Panc1 (cell line): ENCODE results near the gene ARFGAP1. TPM values are rescaled to one million over a fixed set of nuclear protein-coding genes. Genes with fewer than 3 reads are reported as not detected.

ENCODE experiments used
- ATAC-seq: fragments of 200-7000 bp; cut with Tn5 transposase; 2 replicates; pipeline ENCODE4 v1.9.1; 2020; ENCODE audit warnings: mild to moderate bottlenecking, moderate library complexity
- BruUV-seq: library from RNA; stranded (reverse); fragments of 400-500 nt; replicated peaks from 2 replicates; lab custom pipeline; 2021; lab: Mats Ljungman, UMichigan
- CTCF ChIA-PET: fragments of 300-600 bp; sonication (Branson Sonifier 250); formaldehyde crosslinking; loops from one replicate; lab custom pipeline; 2022; ENCODE audit warnings: antibody characterized with exemption; lab: Charles Lee
- POLR2A ChIA-PET: fragments of 300-600 bp; sonication (Branson Sonifier 250); formaldehyde crosslinking; loops from one replicate; lab custom pipeline; 2022; ENCODE audit warnings: antibody characterized with exemption; lab: Charles Lee
- DNase-seq: peaks from one replicate; pipeline ENCODE4 v3.0.0-alpha.2; 2010; ENCODE audit warnings: low read depth, low spot score
- H3K27ac ChIP-seq: 2 replicates; pipeline ENCODE4 v1.5.1; 2011; ENCODE audit warnings: mild to moderate bottlenecking, low read length, inconsistent platforms
- H3K27me3 ChIP-seq: fragments of 200-500 bp; sonication (Bioruptor generic); 2 replicates; pipeline ENCODE4 v1.6.0; 2014; ENCODE audit warnings: low read length, inconsistent platforms; ENCODE audit not compliant: control insufficient read depth, insufficient read depth
- H3K36me3 ChIP-seq: fragments of 200-500 bp; sonication (Bioruptor generic); 2 replicates; pipeline ENCODE4 v1.5.1; 2014; ENCODE audit warnings: inconsistent platforms, mild to moderate bottlenecking, low read length, moderate library complexity; ENCODE audit not compliant: control insufficient read depth, insufficient read depth
- H3K4me1 ChIP-seq: 2 replicates; pipeline ENCODE4 v1.5.1; 2011; ENCODE audit warnings: inconsistent platforms, mild to moderate bottlenecking, low read length, moderate library complexity; ENCODE audit not compliant: control insufficient read depth, insufficient read depth
- H3K4me3 ChIP-seq, 2 experiments: 2 replicates each; pipeline ENCODE4 v1.5.1; 2011 to 2012; ENCODE audit warnings: low read depth in 2 of 2, low read length in 2 of 2, mild to moderate bottlenecking in 2 of 2, inconsistent platforms in 1 of 2, moderate library complexity in 1 of 2
- H3K9me3 ChIP-seq: fragments of 200-500 bp; sonication (Bioruptor generic); 2 replicates; pipeline ENCODE4 v1.5.1; 2014; ENCODE audit warnings: low read depth, mild to moderate bottlenecking, inconsistent platforms, low read length, moderate library complexity; ENCODE audit not compliant: control insufficient read depth, insufficient read depth
- CTCF ChIP-seq: fragments of 450-650 bp; IDR thresholded peaks from 2 replicates; pipeline ENCODE4 v1.5.1; 2017; ENCODE audit warnings: mild to moderate bottlenecking
- POLR2AphosphoS5 ChIP-seq: IDR thresholded peaks from 2 replicates; pipeline ENCODE4 v1.6.1; 2012; ENCODE audit warnings: mild to moderate bottlenecking, low read depth, low read length, moderate library complexity
- REST ChIP-seq, 2 experiments: IDR thresholded peaks; 2 replicates each; pipeline ENCODE4 v1.6.1; 2011 to 2012; ENCODE audit warnings: low read depth in 2 of 2, control low read depth in 1 of 2, low read length in 1 of 2, mild to moderate bottlenecking in 1 of 2, moderate library complexity in 1 of 2; ENCODE audit not compliant: insufficient read depth in 1 of 2
- SIN3A ChIP-seq: IDR thresholded peaks from 2 replicates; pipeline ENCODE4 v1.6.1; 2012; ENCODE audit warnings: low read depth, mild to moderate bottlenecking, low read length, moderate library complexity, borderline replicate concordance; ENCODE audit not compliant: insufficient read depth
- TCF7L2 ChIP-seq: IDR thresholded peaks from 2 replicates; pipeline ENCODE4 v1.6.1; 2011; ENCODE audit warnings: mild to moderate bottlenecking, low read depth, low read length, inconsistent platforms
- in situ Hi-C: cut with HindIII; loops from 2 replicates; pipeline ENCODE4 v1.10.0; 2016; ENCODE audit warnings: low sequenced_read_pairs, low pct_unique_long_range_greater_than_20kb
- intact Hi-C: fragments of 100-400 bp; cut with micrococcal nuclease; formaldehyde crosslinking; loops from one replicate; pipeline ENCODE4 v1.10.0; 2022; ENCODE audit not compliant: unreplicated experiment
- total RNA-seq: library from RNA; stranded (reverse); gene quantifications from one replicate; pipeline ENCODE4 v1.2.1, GENCODE V29; 2021; ENCODE audit not compliant: unreplicated experiment

Gene ARFGAP1
- total RNA-seq, 1 experiment from 2014 or later, result 110 TPM

- Histone ChIP-seq H3K4me3 (no peak overlapping the region), H3K4me1 (peaks cover 11% of the 10 kb centered on the region), H3K9me3 (no peaks in the 10 kb centered on the region), H3K27ac (no peak overlapping the region), H3K36me3 (no peaks in the 10 kb centered on the region; the same call in none of the 2 replicates), H3K27me3 (no peaks in the 10 kb centered on the region)
- DNase-seq (no peak), ATAC-seq (no peak)
- intact Hi-C loops (no loop called here), in situ Hi-C loops (loop anchor here (5.0 to 25.0 kb wide), 2 partner anchors 55 to 110 kb away; no protein-coding TSS in a partner anchor)
- TF ChIP-seq POLR2AphosphoS5, result no peak
- TF ChIP-seq CTCF, result no peak
- TF ChIP-seq SIN3A, result no peak
- TF ChIP-seq REST (IDR thresholded peaks at IDR 0.05; ENCODE audit: insufficient read depth in 1 of 2, low read depth in 2 of 2, low read length in 1 of 2), result no peak
- no peak for TF ChIP-seq TCF7L2
- ChIA-PET POLR2A (no interaction called here), CTCF (interaction anchor here (1.0 kb wide), 1 partner anchor 54 kb away, joined by 3 read pairs; no protein-coding TSS in a partner anchor)
- BruUV-seq, result no TSS peak
Measured at GRCh38 chr20:63277466-63278272, 5.1 kb downstream of the ARFGAP1 start.

GRCh38 chr20:63278661-63279060 is 6.0 kb downstream of the ARFGAP1 start:
- no peak for TF ChIP-seq POLR2AphosphoS5
- Histone ChIP-seq H3K4me3 (no peak overlapping the region), H3K27me3 (no peaks in the 10 kb centered on the region), H3K9me3 (no peaks in the 10 kb centered on the region), H3K36me3 (no peaks in the 10 kb centered on the region; the same call in none of the 2 replicates), H3K27ac (no peak overlapping the region), H3K4me1 (peaks cover 11% of the 10 kb centered on the region)
- BruUV-seq, result no TSS peak
- ATAC-seq, result no peak
- CTCF ChIA-PET, result no interaction called here
- intact Hi-C loops, result no loop called here
- POLR2A ChIA-PET, result no interaction called here
- in situ Hi-C loops, result loop anchor here (5.0 to 25.0 kb wide), 2 partner anchors 56 to 109 kb away; no protein-coding TSS in a partner anchor
- DNase-seq, result no peak
